ENCODE results near the gene RPS14.
"Not testable (repeated sequence)": the region's sequence is repeated elsewhere in the genome, so short reads cannot be mapped to it uniquely, and the experiment has no call there.

Gene RPS14

DNA sequence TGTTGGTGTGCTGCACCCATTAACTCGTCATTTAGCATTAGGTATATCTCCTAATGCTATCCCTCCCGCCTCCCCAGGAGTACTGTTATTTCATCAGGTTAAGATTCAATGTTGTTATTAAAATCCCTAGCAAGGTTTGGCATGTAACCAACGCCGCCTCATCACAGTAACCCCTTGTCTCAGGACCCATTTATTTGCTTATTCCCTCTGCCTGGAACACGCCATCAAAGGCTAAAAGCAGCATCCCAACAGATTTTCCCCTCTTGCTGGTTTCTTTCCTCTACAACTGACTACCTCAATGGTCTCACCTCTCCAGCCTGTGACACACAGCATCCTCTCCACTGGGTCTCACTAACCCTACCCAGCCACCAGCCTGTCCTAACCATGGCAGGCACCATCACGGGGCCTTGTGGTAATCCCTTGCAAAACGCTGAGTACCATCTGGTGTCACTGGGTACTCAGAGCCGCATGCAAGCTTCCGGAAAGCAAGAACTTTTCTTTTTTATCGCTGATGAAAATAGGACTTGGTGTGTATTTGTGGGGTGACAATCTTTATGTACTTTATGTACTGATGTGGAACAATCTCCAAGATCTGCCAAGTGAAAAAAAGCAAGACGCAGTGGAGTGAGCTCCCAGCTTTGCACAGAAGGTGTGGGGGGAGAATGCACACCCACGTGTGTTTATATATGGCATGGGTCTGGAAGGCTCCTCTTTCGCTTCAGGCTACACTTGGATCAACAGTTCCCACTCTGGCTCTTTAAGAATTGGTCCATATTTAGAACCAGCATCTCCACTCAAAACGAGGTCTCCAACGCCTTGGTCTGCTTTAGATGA, 6.1 kb downstream of the RPS14 start:
- no peak for DNase-seq

DNA sequence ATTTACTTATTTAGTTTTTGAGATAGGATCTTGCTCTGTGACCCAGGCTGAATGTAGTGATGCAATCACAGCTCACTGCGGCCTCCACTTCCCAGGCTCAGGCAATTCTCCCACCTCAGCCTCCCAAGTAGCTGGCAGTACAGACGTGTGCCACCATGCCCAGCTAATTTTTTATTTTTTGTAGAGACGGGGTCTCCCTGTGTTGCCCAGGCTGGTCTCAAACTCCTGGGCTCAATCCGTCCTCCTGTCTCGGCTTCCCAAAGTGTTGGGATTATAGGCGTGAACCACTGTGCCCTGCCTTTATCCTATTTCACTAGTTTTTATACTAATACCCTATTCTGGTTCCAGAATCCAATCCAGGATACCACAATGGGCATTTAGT, 6.8 kb downstream of the RPS14 start:
- no peak for DNase-seq

DNA sequence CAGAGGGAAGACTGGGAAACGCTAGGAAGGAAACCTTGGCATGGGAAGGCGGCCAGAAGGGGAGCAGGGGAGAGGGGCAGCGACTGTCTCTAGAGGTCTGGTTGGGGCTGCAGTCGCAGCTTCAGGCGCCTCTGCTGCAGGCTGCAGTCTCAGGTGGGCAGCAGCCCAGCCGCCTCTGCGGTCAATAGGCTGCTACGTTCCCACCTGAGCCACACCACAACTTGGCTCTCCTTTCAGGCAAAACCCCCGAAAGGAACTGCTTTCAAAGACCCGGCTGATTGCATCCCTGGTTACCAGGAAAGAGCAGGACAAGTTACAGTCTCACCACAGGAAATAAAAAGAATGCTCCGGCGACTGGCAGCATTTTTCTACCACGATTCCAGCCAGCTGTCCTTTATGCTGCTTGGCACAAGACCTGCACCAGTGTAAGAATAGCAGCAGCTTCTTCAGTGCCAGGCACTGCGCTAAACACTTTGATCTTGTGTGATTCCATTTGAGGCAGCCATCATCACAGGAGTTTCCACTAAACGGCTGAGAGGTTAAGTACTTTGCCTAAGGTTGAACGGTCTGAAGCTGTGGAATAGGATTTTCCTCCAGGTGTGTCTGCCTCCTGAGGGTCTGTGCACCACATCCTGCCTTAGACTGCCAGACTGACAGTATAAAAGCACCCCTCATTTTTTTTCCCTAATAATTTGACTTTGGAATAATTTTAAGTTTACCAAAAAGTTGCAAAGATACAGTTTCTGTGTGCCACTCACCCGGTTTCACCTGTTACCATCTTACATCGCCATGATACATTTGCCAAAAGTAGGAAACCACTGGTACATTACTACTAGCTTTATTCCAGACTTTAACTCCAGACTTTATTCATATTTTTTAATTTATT, 7.5 kb downstream of the RPS14 start:
- no peak for DNase-seq

DNA sequence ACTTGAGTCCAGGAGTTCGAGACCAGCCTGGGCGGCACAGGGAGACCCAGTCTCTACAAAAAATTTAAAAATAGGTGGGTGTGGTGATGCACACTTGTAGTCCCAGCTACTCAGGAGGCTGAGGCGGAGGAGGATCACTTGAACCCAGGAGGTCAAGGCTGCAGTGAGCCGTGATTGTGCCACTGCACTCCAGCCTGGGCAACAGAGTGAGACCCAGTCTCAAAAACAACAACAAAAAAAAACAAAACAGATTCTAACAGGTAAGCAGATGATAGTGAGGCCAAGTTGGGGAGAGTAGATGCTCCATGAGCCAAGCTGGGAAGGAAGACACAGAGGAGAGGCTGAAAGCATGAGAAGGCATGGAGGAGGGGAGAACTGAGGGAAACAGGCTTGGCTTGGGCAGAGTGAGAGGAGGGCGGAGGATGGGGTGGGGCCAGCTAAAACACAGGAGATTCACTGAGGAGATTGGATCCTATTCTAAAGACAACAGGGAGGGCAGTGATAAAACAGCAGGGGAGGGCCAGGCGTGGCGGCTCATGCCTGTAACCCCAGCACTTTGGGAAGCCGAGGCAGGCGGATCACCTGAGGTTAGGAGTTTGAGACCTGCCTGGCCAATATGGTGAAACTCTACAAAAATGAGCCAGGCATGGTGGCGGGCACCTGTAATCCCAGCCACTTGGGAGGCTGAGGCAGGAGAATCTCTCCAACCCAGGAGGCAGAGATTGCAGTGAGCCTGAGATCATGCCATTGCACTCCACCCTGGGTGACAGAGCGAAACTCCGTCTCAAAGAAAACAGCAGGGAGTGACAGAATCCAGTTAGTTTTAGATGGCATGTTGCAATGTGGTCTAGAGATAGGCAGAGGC, 8.4 kb downstream of the RPS14 start:
- DNase-seq = no peak

DNA sequence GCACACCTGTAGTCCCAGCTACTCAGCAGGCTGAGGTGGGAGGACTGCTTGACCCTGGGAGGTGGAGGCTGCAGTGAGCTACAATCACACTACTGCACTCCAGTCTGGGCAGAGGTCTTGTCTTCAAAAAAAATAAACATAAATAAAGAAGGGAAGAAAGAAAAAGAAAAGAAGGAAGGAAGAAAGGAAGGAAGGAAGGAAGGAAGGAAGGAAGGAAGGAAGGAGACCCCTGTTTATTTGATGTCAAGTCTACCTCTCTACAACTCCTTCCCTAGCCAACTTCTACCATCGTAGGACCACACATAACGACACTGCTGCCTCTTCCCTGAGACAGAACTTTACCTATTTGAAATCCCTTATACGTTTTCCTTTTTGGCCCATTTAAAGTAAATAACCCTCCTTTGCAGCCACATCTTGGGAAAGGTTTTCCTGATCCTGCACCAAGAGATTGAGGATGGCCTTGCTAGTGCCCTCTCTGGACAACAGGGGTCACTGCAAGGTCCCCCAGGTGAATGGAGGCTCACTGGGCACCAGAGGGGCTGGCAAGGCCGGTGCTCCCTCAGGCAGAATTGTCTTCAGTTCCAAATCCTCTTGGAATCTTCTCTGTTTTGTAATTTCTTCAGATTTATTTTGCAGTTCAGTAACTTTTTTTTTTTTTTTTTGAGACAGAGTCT, 10.5 kb downstream of the RPS14 start:
- DNase-seq = no peak

DNA sequence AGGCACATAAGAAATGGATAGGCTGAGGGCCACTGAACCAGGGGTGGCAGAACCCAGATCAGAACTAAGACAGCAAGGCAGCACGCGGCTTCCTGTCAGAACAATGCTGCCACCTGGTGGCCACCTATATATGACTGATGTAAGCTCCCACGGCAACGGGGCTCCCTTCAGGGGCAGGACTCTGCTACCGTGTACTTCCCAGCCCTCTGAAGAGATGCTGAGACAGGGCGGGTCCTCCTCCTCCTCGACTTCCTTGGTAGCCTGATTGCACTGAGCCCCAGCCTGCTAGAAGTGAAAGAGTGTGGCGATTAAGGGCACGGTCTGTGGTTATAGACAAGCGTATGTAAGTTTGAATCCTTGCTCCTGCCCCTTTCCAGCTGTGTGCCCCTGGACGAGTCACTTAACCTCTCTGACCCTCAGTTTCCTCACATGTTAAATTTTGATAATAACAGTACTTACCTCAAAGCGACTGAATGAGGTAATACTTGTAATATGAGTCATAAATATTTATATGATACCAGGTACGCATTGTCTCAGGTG, 13.3 kb downstream of the RPS14 start:
- DNase-seq = peak; percentile 93

DNA sequence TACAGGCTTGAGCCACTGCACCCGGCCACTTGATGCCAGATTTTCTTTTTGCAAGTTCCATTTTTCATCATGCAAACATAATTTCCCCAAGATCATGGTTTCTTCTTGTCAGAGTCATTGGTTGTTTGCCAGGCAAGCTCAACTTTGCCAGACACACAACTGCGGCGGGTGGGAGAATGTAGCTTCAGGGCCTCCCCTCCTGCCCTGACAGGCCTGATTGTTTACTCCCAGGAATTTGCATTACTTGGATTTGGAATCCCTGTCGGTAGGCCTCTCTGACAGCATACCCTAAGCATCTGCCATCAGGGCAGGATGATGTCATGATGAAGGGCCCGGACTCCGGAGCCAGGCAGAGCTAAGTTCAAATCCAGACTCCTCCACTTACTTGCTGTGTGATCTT, 15.1 kb downstream of the RPS14 start:
- no peak for DNase-seq

DNA sequence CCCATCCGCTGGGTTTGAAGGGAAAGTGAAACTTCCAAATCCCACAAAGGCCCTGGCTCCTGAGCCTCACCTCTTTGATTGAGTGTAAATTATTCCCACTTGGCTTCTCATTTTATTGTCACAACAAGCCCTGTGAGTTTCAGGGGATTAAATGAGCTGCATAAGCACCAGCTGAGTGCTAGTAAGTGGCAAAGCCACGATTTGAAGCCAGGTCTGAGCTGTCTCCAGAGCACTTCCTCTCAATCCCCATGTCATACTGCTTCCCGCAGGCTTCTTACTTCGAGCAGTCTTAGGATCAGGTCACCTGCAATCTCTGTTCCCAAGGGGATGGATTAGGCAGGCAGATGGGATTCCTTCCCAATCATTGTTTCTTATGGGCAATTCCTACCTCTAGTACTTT, 18.0 kb downstream of the RPS14 start:
- no peak for DNase-seq

DNA sequence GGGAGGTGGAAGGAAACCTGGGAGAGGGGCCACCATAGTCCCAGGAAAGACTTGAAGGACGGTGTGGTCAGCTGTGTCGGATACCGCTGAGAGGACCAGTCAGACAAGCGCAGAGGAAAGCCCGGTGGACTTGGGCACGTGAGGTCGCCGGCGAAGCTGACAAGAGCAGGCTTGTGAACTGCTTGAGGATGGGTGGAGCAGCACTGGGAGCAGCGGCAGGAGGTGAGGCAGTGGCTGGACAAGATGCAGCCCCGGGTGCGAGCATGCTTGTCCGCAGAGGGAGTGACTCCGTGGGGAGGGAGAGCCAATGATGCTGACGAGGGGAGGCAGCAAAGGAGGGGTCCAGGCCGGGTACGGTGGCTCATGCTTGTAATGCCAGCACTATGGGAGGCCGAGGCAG, 18.5 kb downstream of the RPS14 start:
- DNase-seq = no peak

DNA sequence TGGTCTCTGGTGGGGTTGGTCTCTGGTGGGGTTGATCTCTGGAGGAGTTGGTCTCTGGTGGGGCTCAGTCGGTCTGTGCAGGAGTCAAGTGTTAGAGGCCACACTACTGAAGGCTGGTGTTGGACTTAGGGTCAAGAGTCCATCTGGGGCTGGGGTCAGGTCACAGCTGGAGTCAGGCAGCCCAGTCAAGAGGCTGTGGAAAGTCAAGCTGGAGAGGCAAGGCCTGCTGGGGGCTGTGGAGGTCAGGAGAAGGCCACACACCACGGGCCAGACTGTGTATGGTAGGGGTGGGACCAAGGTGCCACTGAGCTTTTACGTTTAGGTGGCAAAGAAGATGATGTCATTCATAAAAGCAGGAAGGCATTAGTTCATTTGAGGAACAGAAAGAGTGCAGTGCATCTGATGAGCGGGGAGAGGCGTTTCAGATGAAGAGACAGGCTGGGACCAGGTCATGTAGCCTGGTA, 20.1 kb downstream of the RPS14 start:
- DNase-seq = no peak

DNA sequence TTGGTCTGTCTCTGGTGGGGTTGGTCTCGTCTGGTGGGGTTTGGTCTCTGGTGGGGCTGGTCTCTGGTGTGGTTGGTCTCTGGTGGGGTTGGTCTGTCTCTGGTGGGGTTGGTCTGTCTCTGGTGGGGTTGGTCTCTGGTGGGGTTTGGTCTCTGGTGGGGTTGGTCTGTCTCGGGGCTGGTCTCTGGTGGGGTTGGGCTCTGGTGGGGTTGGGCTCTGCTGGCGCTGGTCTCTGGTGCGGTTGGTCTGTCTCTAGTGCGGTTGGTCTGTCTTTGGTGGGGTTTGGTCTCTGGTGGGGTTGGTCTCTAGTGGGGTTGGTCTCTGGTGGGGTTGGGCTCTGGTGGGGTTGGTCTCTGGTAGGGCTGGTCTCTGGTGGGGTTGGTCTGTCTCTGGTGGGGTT, 20.6 kb downstream of the RPS14 start:
- no peak for DNase-seq

DNA sequence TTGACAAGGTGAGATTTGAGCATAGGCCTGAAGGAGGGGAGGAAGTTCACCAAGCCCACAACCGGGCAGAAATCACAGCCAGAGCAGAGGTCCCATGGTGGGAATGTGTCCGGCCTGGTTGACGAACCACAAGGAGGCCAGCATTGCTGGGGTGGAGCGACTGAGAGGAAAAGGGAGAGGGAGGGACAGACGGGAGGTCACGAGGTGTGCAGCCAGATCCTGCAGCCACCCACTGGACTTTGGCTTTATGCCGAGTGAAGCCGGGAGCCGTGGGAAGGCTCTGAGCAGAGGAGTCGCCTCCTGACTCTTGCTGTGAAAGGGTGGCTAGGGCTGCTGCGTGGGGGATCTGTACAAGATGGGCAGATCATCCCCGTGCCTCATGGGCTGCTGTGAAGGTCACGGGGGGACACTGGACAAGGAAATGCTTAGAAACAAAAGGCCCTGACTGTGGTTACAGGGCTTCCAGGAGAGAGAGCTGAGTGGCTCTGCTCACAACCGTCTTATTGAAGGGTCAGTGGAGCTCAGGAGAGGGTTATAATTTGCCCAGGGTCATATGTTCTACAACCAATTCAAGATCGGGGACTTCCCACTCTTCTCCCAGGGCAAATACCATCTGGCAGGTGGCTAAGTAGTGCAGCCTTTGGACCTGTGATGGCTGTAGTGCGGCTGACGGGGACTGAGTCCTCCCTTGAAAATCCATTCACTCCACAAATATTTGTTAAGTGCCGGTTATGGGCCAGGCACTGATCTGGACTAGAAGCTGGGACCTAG, 21.2 kb downstream of the RPS14 start:
- DNase-seq = no peak

DNA sequence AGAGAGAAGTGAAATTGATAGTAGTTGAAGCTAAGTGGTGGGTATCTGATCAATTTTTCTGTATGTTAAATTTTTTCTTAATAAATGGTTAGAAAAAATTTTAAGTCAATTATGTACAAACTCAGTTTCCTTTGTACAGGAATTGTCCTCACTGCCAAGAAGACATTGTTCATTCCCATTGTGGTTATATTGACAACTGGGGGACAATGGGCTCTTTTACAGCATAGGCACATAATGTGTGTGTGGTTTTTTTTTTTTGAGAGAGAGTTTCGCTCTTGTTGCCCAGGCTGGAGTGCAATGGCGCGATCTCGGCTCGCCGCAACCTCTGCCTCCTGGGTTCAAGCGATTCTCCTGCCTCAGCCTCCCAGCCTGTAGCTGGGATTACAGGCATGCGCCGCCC, 23.4 kb downstream of the RPS14 start:
- DNase-seq = not testable (repeated sequence)

DNA sequence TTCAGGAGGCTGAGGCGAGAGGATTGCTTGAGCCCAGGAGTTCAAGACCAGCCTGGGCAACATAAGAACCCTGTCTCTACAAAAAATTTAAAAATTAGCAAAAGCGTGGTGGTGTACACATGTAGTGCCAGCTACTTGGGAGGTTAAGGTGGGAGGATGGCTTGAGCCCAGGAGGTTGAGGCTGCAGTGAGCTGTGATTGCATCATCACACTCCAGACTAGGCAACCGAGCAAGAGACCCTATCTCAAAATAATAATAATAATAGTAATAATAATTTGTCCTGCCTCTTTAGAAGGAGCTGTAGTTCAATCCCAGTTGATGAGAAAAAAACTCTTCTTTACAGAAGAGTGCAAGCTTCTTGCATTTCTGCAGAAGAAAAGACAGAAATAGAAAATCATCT, 26.8 kb downstream of the RPS14 start:
- DNase-seq = no peak

DNA sequence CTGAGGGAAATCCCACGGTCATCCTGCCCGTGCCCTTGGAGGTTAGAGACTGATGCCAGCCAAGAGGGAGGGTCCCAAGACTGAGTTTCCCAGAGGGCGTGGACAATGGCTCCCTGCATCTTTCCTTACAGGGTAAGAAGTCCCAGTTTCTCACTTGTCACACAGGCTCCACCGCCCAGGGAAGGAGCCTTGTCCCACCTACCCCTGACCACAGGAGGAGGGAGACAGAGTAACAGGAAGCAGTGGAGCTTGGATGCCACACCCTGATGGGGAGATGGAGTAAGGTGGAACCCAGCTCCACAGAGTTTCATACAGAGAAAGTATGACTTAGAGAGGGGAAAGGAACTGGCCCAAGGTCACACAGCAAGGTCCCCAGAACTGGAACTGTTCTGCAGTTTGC, 27.5 kb downstream of the RPS14 start:
- no peak for DNase-seq

DNA sequence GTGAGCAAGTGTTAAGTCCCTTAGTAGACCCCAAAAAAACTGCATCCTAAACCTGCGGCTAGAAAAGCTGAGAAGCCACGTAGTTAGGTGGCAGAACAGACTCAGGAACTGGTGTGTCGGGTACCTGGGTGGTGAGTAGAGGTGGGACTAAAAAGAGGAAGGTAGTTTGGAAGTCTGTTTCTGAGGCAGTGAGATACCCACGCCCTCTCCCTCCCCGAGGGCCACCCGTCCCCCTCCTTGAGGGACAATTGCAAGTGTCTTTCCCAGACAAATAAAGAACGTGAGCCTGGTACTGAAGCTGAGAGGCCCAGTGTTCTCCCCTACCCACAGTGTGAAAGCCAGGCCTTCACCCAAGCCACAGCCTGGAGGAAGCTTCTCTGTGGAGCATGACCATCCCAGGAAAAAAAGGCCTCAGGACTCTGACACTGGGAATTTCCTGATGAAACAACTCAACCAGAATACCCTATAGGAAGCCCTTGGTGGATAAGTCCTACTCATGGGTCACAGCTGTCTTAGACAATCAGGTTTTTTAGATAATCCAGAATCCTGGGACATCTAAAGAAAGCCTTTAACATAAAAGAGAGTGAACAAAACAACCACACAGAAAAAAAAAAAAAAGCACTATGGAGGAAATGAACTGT, 29.8 kb downstream of the RPS14 start:
- DNase-seq = no peak

DNA sequence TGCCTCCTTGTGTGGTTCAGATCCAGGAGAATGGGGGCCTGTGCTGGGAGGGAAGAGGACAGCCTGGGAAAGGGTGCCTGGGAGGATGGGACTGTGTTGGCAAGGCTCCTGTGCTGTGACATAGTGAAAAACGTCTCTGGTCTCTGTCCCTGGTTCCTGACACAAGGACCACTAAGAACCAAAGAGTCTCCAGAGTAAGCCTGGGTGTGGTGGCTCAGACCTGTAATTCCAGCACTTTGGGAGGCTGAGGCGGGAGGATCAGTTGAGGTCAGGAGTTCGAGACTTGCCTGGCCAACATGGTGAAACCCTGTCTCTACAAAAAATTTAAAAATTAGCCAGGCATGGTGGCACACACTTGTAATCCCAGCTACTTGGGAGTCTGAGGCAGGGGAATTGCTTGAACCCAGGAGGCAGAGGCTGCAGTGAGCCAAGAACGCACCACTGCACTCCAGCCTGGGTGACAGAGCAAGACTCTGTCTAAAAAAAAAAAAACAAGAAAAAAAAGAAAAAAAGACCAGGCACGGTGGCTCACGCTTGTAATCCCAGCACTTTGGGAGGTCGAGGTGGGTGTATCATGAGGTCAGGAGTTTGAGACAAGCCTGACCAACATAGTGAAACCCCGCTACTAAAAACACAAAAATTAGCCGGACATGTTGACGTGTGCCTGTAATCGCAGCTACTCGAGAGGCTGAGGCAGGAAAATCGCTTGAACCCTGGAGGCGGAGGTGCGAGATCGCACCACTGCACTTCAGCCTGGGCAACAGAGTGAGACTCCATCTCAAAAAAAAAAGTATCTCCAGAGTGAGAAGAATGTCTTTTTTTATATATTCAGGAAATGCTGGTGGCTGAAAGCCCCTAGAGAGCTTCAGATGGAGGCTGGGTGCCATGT, 35.4 kb downstream of the RPS14 start:
- DNase-seq = peak; percentile 14

DNA sequence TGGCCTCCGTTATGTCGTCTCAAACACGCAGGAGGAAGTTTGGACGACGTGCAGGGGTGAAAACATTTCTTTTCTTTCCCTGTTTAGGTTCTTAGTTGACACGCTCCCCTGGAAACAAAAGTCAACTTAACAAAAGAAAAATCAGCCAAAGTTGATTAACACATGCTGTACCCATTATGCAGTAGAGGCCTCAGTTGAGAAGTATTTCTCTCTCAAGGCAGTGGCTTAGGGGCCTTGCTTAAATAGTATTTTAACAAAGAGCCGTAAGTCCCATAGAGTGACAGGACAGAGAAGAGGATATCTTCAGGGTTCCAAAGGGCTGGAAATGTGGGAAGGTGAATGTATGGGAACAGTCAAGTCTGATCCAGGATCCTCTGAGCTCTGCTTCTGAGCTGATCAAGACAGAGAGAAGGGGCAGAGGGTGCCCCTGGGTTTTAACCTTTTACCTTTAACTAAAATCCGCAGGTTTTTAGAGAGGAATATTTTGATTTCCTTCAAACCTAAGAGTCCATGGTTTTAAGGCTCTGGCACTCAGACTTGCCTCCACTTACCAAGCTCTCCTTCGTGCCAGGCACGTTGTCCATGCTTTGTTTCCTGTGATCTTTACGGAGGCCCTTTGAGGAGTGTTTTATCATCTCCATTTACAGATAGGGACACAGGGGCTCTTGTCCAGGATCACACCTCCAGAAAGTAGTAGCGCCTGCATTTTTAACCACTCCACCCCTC, 36.2 kb downstream of the RPS14 start:
- no peak for DNase-seq

All from CD4-positive, alpha-beta T cell treated with Interleukin-17A for 1 hour (primary cell).